Measurements from ENCODE around the gene HSPA12B. TPM values are rescaled to one million over a fixed set of nuclear protein-coding genes. Genes with fewer than 3 reads are reported as not detected.
A peak's percentile ranks its signal among the peaks of the same experiment; 100 is the strongest.

HSPA12B gene
- total RNA-seq, 1 experiment from 2014 or later = 2.7 TPM

DNA sequence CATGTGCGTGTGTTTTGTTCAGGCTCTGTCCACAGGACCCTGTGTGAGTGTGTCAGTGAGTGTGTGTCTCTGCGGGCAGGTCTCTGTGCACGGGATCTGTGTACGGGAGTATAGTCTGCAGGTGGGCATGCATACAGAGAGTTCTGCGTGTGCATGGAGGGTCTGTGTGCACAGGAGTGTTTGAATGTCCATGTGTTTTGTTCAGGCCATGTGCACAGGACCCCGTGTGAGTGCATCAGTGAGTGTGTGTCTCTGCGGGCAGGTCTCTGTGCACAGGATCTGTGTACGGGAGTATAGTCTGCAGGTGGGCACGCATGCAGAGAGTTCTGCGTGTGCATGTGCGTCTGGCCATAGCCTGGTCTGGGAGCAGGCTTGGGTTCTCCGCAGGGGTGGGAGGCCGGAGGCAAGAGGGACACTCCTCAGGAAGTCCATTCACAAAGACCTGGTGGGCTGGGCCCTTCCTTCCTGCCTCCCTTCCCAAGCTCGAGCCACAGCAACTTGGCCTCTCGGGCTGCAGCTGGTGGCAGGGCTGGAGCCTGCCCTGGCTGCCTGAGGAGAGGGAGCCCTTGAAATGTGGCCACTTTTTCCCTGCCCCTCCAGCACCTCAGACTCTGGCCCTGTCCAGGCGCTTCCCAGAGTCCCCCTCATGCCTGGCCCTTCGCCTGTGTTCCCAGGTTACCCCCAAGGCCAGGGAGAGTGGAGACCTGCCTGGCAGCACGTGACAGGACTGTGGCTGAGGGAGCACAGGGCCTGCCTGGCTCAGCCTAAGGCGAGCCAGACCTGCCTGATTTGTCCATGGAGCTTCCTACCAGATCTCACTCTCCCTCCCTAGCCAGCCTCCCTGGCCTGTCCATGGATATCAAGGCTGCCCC, 6.8 kb downstream of the HSPA12B start:
- Histone ChIP-seq H3K23me2 (ENCODE audit: insufficient read length, low read depth, low read length, poor library complexity, severe bottlenecking) (no peaks in the 10 kb centered on the region), H3K79me2 (ENCODE audit: insufficient read depth, low read length) (no peaks in the 10 kb centered on the region), H2BK120ac (ENCODE audit: low read depth, low read length, poor library complexity, severe bottlenecking) (no peak overlapping the region), H4K8ac (replicated peaks; ENCODE audit: insufficient read length, low read depth, low read length) (no peak overlapping the region), H3K9me3 (ENCODE audit: control insufficient read depth, low read depth, low read length) (no peaks in the 10 kb centered on the region), H3K56ac (ENCODE audit: insufficient read length, low read depth, low read length) (no peak overlapping the region), H3K18ac (ENCODE audit: insufficient read length, low read depth, low read length) (no peak overlapping the region), H4K91ac (ENCODE audit: insufficient read length, low read depth, low read length) (no peak overlapping the region), H2BK12ac (ENCODE audit: insufficient read length, low read depth, low read length) (no peak overlapping the region), H3K23ac (ENCODE audit: insufficient read length, low read depth, low read length) (no peak overlapping the region), H3K4ac (ENCODE audit: low read depth, low read length) (no peak overlapping the region), H2AFZ (ENCODE audit: low read length) (no peak overlapping the region), H3K14ac (ENCODE audit: insufficient read depth, low read length) (no peak overlapping the region; the same call in 1 of the 2 replicates), H3K79me1 (ENCODE audit: insufficient read depth, low read depth, low read length, poor library complexity, severe bottlenecking) (no peaks in the 10 kb centered on the region), H2BK20ac (ENCODE audit: low read depth, low read length, poor library complexity, severe bottlenecking) (no peak overlapping the region), H2BK5ac (ENCODE audit: insufficient read length, low read length) (no peak overlapping the region), H4K5ac (ENCODE audit: insufficient read length, low read depth, low read length) (no peak overlapping the region), H3K9ac (ENCODE audit: extremely low read depth, insufficient read length, low read length) (no peak overlapping the region), H3T11ph (ENCODE audit: low read length) (no peak overlapping the region), H2AK5ac (ENCODE audit: insufficient read length, low read length) (no peak overlapping the region), H3K27me3 (ENCODE audit: insufficient read depth, low read length) (no peaks in the 10 kb centered on the region), H3K4me2 (ENCODE audit: insufficient read depth, insufficient read length, low read length) (no peak overlapping the region), H3K4me1 (ENCODE audit: insufficient read depth, low read length) (peaks cover 3% of the 10 kb centered on the region; the same call in 1 of the 2 replicates), H2BK15ac (ENCODE audit: low read depth, low read length) (no peak overlapping the region), H3K27ac (ENCODE audit: insufficient read length, low read depth, low read length) (no peak overlapping the region), H4K20me1 (ENCODE audit: control insufficient read depth, insufficient read depth, insufficient read length) (no peaks in the 10 kb centered on the region)
- peaks cover 8 to 27% of the 10 kb centered on the region in 2 experiments for H3K4me1 Mint-ChIP-seq
- DNase-seq = peak; percentile 61
- H3K27me3 Mint-ChIP-seq (ENCODE audit: low read depth) = peaks cover 5% of the 10 kb centered on the region
- peak overlapping the region in 1 of 3 experiments; percentile 93; a peak in 4 of 7 replicates for H3K27ac Mint-ChIP-seq
- no peaks in the 10 kb centered on the region for H3K36me3 Mint-ChIP-seq (ENCODE audit: insufficient read depth in 1 of 3, low read depth in 3 of 3)
- WGBS (ENCODE audit: extremely low coverage, insufficient read length, low lambda C conversion rate) = no CpG with 5 or more reads among the region's 19 CpGs
- 0 out of 5 replicates have a peak overlapping the region, but pooled peaks of 1 of the 2 experiments have one; percentile 39 for H3K4me3 Mint-ChIP-seq
- TF ChIP-seq, protein P1, sequence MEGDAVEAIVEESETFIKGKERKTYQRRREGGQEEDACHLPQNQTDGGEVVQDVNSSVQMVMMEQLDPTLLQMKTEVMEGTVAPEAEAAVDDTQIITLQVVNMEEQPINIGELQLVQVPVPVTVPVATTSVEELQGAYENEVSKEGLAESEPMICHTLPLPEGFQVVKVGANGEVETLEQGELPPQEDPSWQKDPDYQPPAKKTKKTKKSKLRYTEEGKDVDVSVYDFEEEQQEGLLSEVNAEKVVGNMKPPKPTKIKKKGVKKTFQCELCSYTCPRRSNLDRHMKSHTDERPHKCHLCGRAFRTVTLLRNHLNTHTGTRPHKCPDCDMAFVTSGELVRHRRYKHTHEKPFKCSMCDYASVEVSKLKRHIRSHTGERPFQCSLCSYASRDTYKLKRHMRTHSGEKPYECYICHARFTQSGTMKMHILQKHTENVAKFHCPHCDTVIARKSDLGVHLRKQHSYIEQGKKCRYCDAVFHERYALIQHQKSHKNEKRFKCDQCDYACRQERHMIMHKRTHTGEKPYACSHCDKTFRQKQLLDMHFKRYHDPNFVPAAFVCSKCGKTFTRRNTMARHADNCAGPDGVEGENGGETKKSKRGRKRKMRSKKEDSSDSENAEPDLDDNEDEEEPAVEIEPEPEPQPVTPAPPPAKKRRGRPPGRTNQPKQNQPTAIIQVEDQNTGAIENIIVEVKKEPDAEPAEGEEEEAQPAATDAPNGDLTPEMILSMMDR (conservative IDR thresholded peaks at IDR 0.05) = no peak
- no peaks in the 10 kb centered on the region for H3K9me3 Mint-ChIP-seq

Data from H9 (cell line).